IMR-90 (cell line): Measurements from ENCODE around the gene SCYGR2. TPM values are rescaled to one million over a fixed set of nuclear protein-coding genes. Genes with fewer than 3 reads are reported as not detected.

ENCODE experiments used
- CHD1 ChIP-seq: IDR thresholded peaks from 2 replicates; pipeline ENCODE4 v1.6.1; 2012; ENCODE audit warnings: low read depth, low read length, improper control_type of control experiment
- MXI1 ChIP-seq: IDR thresholded peaks from 2 replicates; pipeline ENCODE4 v1.6.1; 2012; ENCODE audit warnings: low read depth, mild to moderate bottlenecking, low read length, moderate library complexity, borderline replicate concordance
- NFE2L2 ChIP-seq: fragments of 150-350 bp; IDR thresholded peaks from 2 replicates; pipeline ENCODE4 v1.6.1; 2016; ENCODE audit warnings: low read depth, mild to moderate bottlenecking, low read length
- POLR2A ChIP-seq: IDR thresholded peaks from 2 replicates; pipeline ENCODE4 v1.6.1; 2012; ENCODE audit warnings: mild to moderate bottlenecking, low read depth, low read length
- RAD21 ChIP-seq: IDR thresholded peaks from 2 replicates; pipeline ENCODE4 v1.6.1; 2012; ENCODE audit warnings: low read length, improper control_type of control experiment
- RCOR1 ChIP-seq: IDR thresholded peaks from 2 replicates; pipeline ENCODE4 v1.6.1; 2012; ENCODE audit warnings: mild to moderate bottlenecking, low read length, improper control_type of control experiment; ENCODE audit not compliant: insufficient replicate concordance
- RFX5 ChIP-seq: IDR thresholded peaks from 2 replicates; pipeline ENCODE4 v1.8.0; 2012; ENCODE audit warnings: low read depth, mild to moderate bottlenecking, low read length, moderate library complexity
- polyA plus RNA-seq, 3 experiments: library from polyadenylated mRNA; depleted of rRNA; stranded (reverse); fragments of >200 nt; gene quantifications; 2 replicates each; pipeline ENCODE4 v1.2.3, GENCODE V29; 2012; ENCODE audit warnings: low replicate concordance in 1 of 3
- total RNA-seq: library from RNA; depleted of rRNA; stranded (reverse); fragments of >200 nt; gene quantifications from 2 replicates; pipeline ENCODE4 v1.2.3, GENCODE V29; 2012

SCYGR2 gene
- total and polyA plus RNA-seq, 2 of the 4 experiments (the other 2 are of a cell fraction), result not detected

DNA sequence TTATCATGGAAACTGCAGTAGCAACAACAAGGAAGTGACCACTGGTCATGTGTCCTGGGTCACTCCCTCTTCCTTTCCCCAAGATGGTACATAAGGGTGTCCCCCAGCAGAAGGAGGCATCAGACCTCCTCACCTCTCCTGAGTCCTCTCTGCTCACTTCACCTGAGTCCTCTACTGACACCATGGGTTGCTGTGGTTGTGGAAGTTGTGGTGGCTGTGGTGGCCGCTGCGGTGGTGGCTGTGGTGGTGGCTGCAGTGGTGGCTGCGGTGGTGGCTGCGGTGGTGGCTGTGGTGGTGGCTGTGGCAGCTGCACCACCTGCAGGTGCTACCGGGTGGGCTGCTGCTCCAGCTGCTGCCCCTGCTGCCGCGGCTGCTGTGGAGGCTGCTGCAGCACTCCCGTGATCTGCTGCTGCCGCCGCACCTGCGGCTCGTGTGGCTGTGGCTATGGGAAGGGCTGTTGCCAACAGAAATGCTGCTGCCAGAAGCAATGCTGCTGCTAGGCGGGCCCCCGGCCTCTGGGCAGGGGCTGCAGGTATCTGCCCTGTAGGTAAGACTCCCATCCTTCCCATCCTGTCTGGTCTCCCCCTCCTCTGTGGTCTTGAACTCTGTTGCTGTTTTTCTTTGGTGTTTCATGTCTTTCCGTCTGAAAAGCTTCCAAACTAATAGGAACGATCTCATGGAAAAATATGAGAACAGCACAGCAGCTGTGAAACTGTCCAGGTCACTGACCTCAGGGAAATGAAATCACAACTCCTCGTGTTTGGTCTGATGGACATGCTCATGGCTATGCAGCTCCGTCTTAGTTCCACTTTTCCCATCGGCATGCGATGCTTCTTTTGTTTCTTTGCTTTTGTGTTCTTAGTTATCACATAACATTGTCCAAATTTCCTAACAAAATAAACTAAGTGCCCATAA, 18.9 kb downstream of the SCYGR2 start, which contains the start of gene SCYGR4 (continued):
- TF ChIP-seq MXI1, result no peak
- TF ChIP-seq RAD21, result no peak
- no peak for TF ChIP-seq POLR2A
- TF ChIP-seq RCOR1, result no peak
- no peak for TF ChIP-seq CHD1
- no peak for TF ChIP-seq NFE2L2
- no peak for TF ChIP-seq RFX5
